SK-N-SH (cell line): Measurements from ENCODE around the gene TMEM132D. TPM values are rescaled to one million over a fixed set of nuclear protein-coding genes. Genes with fewer than 3 reads are reported as not detected.

Experiments
- CTCF ChIA-PET: fragments of 300-600, 350-600 bp; formaldehyde crosslinking; extraction: SDS; loops from one replicate; lab custom pipeline; 2021; lab: Yijun Ruan, JAX
- POLR2A ChIA-PET: fragments of 350-600 bp; sonication (Branson Sonifier 250); formaldehyde crosslinking; extraction: SDS; loops from one replicate; lab custom pipeline; 2020; ENCODE audit warnings: antibody characterized with exemption, inconsistent platforms; lab: Yijun Ruan, JAX
- DNase-seq: peaks from one replicate; pipeline ENCODE4 v3.0.0; 2012
- H2AFZ ChIP-seq: fragments of 200-600 bp; sonication (generic); 2 replicates; pipeline ENCODE4 v1.8.1; 2016; ENCODE audit warnings: antibody characterized with exemption, mild to moderate bottlenecking, low read depth
- H3F3A ChIP-seq: fragments of 200-600 bp; sonication (generic); replicated peaks from 2 replicates; pipeline ENCODE3; 2016; ENCODE audit warnings: antibody characterized with exemption, mild to moderate bottlenecking; ENCODE audit not compliant: insufficient read depth
- H3K27ac ChIP-seq, 2 experiments: fragments of 200-500 bp in 1 of 2; fragments of 200-600 bp in 1 of 2; sonication (Bioruptor generic) in 1 of 2; sonication (generic), shearing (Covaris generic) in 1 of 2; 2 replicates each; pipeline versions ENCODE4 v1.5.1 to v1.6.1; 2014 to 2016; ENCODE audit warnings: low read depth in 2 of 2, inconsistent platforms in 1 of 2, low read length in 1 of 2, mild to moderate bottlenecking in 1 of 2, mixed read lengths in 1 of 2
- H3K27me3 ChIP-seq: fragments of 200-600 bp; sonication (generic), shearing (Covaris generic); 2 replicates; pipeline ENCODE4 v1.6.1; 2016; ENCODE audit warnings: mixed run types; ENCODE audit not compliant: insufficient read depth
- H3K36me3 ChIP-seq, 2 experiments: fragments of 200-500 bp in 1 of 2; fragments of 200-600 bp in 1 of 2; sonication (Bioruptor generic) in 1 of 2; sonication (generic) in 1 of 2; replicated peaks in 1 of 2; 2 replicates each; pipeline versions ENCODE3 to v1.5.1; 2014 to 2016; ENCODE audit warnings: low read length in 1 of 2, mild to moderate bottlenecking in 1 of 2; ENCODE audit not compliant: insufficient read depth in 2 of 2, control insufficient read depth in 1 of 2
- H3K4me1 ChIP-seq, 2 experiments: fragments of 200-500 bp in 1 of 2; fragments of 200-600 bp in 1 of 2; sonication (Bioruptor generic) in 1 of 2; sonication (generic), shearing (Covaris generic) in 1 of 2; 2 replicates each; pipeline versions ENCODE4 v1.5.1 to v1.6.1; 2014 to 2016; ENCODE audit warnings: low read depth in 1 of 2, low read length in 1 of 2, mixed run types in 1 of 2; ENCODE audit not compliant: insufficient read depth in 2 of 2, control insufficient read depth in 1 of 2
- H3K4me2 ChIP-seq: fragments of 200-600 bp; sonication (generic), shearing (Covaris generic); 2 replicates; pipeline ENCODE4 v1.6.1; 2017; ENCODE audit warnings: mixed run types
- H3K4me3 ChIP-seq, 2 experiments: fragments of 200-500 bp in 1 of 2; fragments of 200-600 bp in 1 of 2; sonication (Bioruptor generic) in 1 of 2; sonication (generic), shearing (Covaris generic) in 1 of 2; 2 replicates each; pipeline versions ENCODE4 v1.5.1 to v1.8.1; 2014 to 2016; ENCODE audit warnings: low read depth in 2 of 2, inconsistent platforms in 1 of 2, low read length in 1 of 2, mild to moderate bottlenecking in 1 of 2, mixed read lengths in 1 of 2, moderate library complexity in 1 of 2
- H3K79me2 ChIP-seq: fragments of 200-600 bp; sonication (generic); 2 replicates; pipeline ENCODE4 v1.8.1; 2017; ENCODE audit warnings: mild to moderate bottlenecking; ENCODE audit not compliant: insufficient read depth
- H3K9ac ChIP-seq: fragments of 200-600 bp; sonication (generic); 2 replicates; pipeline ENCODE4 v1.6.1; 2017; ENCODE audit warnings: mixed run types
- H3K9me2 ChIP-seq: fragments of 200-600 bp; sonication (generic); 2 replicates; pipeline ENCODE4 v1.6.1; 2017; ENCODE audit warnings: mixed run types
- H3K9me3 ChIP-seq: fragments of 200-600 bp; sonication (generic); 2 replicates; pipeline ENCODE4 v1.6.1; 2017; ENCODE audit warnings: mixed run types, mild to moderate bottlenecking, moderate library complexity
- H4K20me1 ChIP-seq: fragments of 200-600 bp; sonication (generic); 2 replicates; pipeline ENCODE4 v1.6.1; 2017; ENCODE audit warnings: mild to moderate bottlenecking, mixed run types; ENCODE audit not compliant: insufficient read depth
- CHD2 ChIP-seq: fragments of 150-350 bp; IDR thresholded peaks from 2 replicates; pipeline ENCODE4 v1.6.1; 2018; ENCODE audit warnings: low read length; ENCODE audit not compliant: partially characterized antibody
- CTCF ChIP-seq: fragments of 200-600 bp; sonication (generic); IDR thresholded peaks from 2 replicates; pipeline ENCODE4 v1.6.1; 2017; ENCODE audit warnings: antibody characterized with exemption, mild to moderate bottlenecking, moderate library complexity
- ELF1 ChIP-seq: IDR thresholded peaks from 2 replicates; pipeline ENCODE4 v1.4.0; 2012
- EZH2phosphoT487 ChIP-seq: fragments of 200-600 bp; sonication (generic); IDR thresholded peaks from 2 replicates; pipeline ENCODE4 v1.6.1; 2017; ENCODE audit warnings: low read depth, mixed run types, mild to moderate bottlenecking, antibody characterized with exemption, moderate library complexity, borderline replicate concordance
- FOSL2 ChIP-seq: IDR thresholded peaks from 2 replicates; pipeline ENCODE4 v1.4.0; 2012; ENCODE audit warnings: low read depth, mild to moderate bottlenecking, moderate library complexity, borderline replicate concordance
- FOXJ3 ChIP-seq: sonication (generic); formaldehyde crosslinking; IDR thresholded peaks from 2 replicates; pipeline ENCODE4 v1.5.1; 2020; ENCODE audit warnings: mild to moderate bottlenecking, missing genetic modification reagents
- FOXM1 ChIP-seq: IDR thresholded peaks from 2 replicates; pipeline ENCODE4 v1.4.0; 2012; ENCODE audit warnings: low read depth, mild to moderate bottlenecking
- GABPA ChIP-seq: IDR thresholded peaks from 2 replicates; pipeline ENCODE4 v1.4.0; 2012; ENCODE audit warnings: low read depth, mild to moderate bottlenecking
- GATA2 ChIP-seq: sonication (generic); formaldehyde crosslinking; IDR thresholded peaks from 2 replicates; pipeline ENCODE4 v1.5.0; 2020; ENCODE audit warnings: mild to moderate bottlenecking, missing genetic modification reagents
- MEF2A ChIP-seq: IDR thresholded peaks from 2 replicates; pipeline ENCODE4 v1.4.0; 2012; ENCODE audit warnings: low read depth, borderline replicate concordance
- MXI1 ChIP-seq: IDR thresholded peaks from 2 replicates; pipeline ENCODE4 v1.6.1; 2012; ENCODE audit warnings: mild to moderate bottlenecking, low read depth, low read length, improper control_type of control experiment
- NRF1 ChIP-seq: IDR thresholded peaks from 2 replicates; pipeline ENCODE4 v1.6.1; 2012; ENCODE audit warnings: low read depth, mild to moderate bottlenecking, low read length
- POLR2AphosphoS5 ChIP-seq: IDR thresholded peaks from 2 replicates; pipeline ENCODE4 v1.6.1; 2012; ENCODE audit warnings: low read depth, low read length
- RCOR1 ChIP-seq: fragments of 150-350 bp; IDR thresholded peaks from 2 replicates; pipeline ENCODE4 v1.6.1; 2017; ENCODE audit warnings: antibody characterized with exemption, low read length
- REST ChIP-seq: IDR thresholded peaks from 2 replicates; pipeline ENCODE4 v1.6.1; 2012; ENCODE audit warnings: mild to moderate bottlenecking, low read depth, low read length, moderate library complexity
- TAF1 ChIP-seq: IDR thresholded peaks from 2 replicates; pipeline ENCODE4 v1.6.1; 2012; ENCODE audit warnings: low read depth, mild to moderate bottlenecking, low read length, moderate library complexity, borderline replicate concordance
- TCF12 ChIP-seq: IDR thresholded peaks from 2 replicates; pipeline ENCODE4 v1.4.0; 2012
- TEAD4 ChIP-seq: IDR thresholded peaks from 2 replicates; pipeline ENCODE4 v1.4.0; 2012; ENCODE audit warnings: mild to moderate bottlenecking, borderline replicate concordance; ENCODE audit not compliant: insufficient read depth
- USF1 ChIP-seq: IDR thresholded peaks from 2 replicates; pipeline ENCODE4 v1.4.0; 2012; ENCODE audit warnings: low read depth, borderline replicate concordance
- USF2 ChIP-seq: fragments of 150-350 bp; IDR thresholded peaks from 2 replicates; pipeline ENCODE4 v1.6.1; 2017; ENCODE audit warnings: antibody characterized with exemption, low read length, low read depth, borderline replicate concordance
- WGBS: methylation state at CpG from one replicate; pipeline ENCODE4 v1.1.6; 2017; ENCODE audit warnings: low lambda C conversion rate; 5-methylcytosine and 5-hydroxymethylcytosine counted together
- polyA plus RNA-seq, 3 experiments: library from polyadenylated mRNA; depleted of rRNA; stranded (reverse); fragments of >200 nt; gene quantifications; 2 replicates each; pipeline ENCODE4 v1.2.3, GENCODE V29; 2012

Gene TMEM132D
- polyA plus RNA-seq, 1 of the 3 experiments (the other 2 are of a cell fraction) = not detected

GRCh38 chr12:129110575-129110974, 793.2 kb downstream of the TMEM132D start (continued):
- TF ChIP-seq CTCF (no peak), FOXJ3 (CRISPR knock-in tag) (no peak)

- H4K20me1 ChIP-seq = no peaks in the 10 kb centered on the region
- no peak for TF ChIP-seq EZH2phosphoT487
- TF ChIP-seq MEF2A = no peak
- no peak for TF ChIP-seq GATA2 (CRISPR knock-in tag)
- TF ChIP-seq POLR2AphosphoS5 = no peak
- no peak for TF ChIP-seq GABPA
- TF ChIP-seq TAF1 = no peak
- no peak for TF ChIP-seq MXI1
- TF ChIP-seq, all 33 proteins: peak for 0
- 39% methylated on average over 15 of the region's 17 CpGs for WGBS
- no peak overlapping the region for H2AFZ ChIP-seq
- H3K79me2 ChIP-seq = no peaks in the 10 kb centered on the region
- no peaks in the 10 kb centered on the region for H3K9me2 ChIP-seq
- no peak overlapping the region for H3K4me2 ChIP-seq
- ChIA-PET POLR2A (no interaction called here), CTCF (no interaction called here)
- no peaks in the 10 kb centered on the region for H3K36me3 ChIP-seq
- H3K9me3 ChIP-seq = no peaks in the 10 kb centered on the region
- H3K27ac ChIP-seq = no peak overlapping the region
- no peaks in the 10 kb centered on the region for H3F3A ChIP-seq
- no peaks in the 10 kb centered on the region for H3K4me1 ChIP-seq
- H3K4me3 ChIP-seq = no peak overlapping the region
- no peak overlapping the region for H3K9ac ChIP-seq
- DNase-seq = no peak
- H3K27me3 ChIP-seq = no peaks in the 10 kb centered on the region
These were observed 794.4 kb downstream of the TMEM132D start for GRCh38 chr12:129109174-129110001.

- Histone ChIP-seq H3K4me1 (no peaks in the 10 kb centered on the region), H3K27me3 (no peaks in the 10 kb centered on the region), H3K9me3 (no peaks in the 10 kb centered on the region), H3K79me2 (no peaks in the 10 kb centered on the region), H3K4me3 (no peak overlapping the region), H3K27ac (no peak overlapping the region), H3F3A (no peaks in the 10 kb centered on the region), H2AFZ (no peak overlapping the region), H3K9ac (no peak overlapping the region), H3K36me3 (no peaks in the 10 kb centered on the region), H3K9me2 (no peaks in the 10 kb centered on the region), H4K20me1 (no peaks in the 10 kb centered on the region), H3K4me2 (no peak overlapping the region)
- no peak for DNase-seq
- 7% methylated on average over 2 of the region's 2 CpGs for WGBS
- CTCF ChIA-PET = no interaction called here
- POLR2A ChIA-PET = no interaction called here
- TF ChIP-seq TEAD4 = no peak
- TF ChIP-seq NRF1 = no peak
- no peak for TF ChIP-seq FOSL2
- TF ChIP-seq REST = no peak
- no peak for TF ChIP-seq FOXM1
- TF ChIP-seq USF1 = no peak
- no peak for TF ChIP-seq ELF1
- no peak for TF ChIP-seq USF2
- no peak for TF ChIP-seq TCF12
- no peak for TF ChIP-seq FOXJ3 (CRISPR knock-in tag)
- no peak for TF ChIP-seq RCOR1
- TF ChIP-seq CHD2 = no peak
- no peak for TF ChIP-seq MXI1
These were observed 797.1 kb downstream of the TMEM132D start for GRCh38 chr12:129106772-129107171.
